H1 (cell line): ENCODE results near the gene FEM1C. TPM values are rescaled to one million over a fixed set of nuclear protein-coding genes. Genes with fewer than 3 reads are reported as not detected.

Experiments used
- CTCF ChIA-PET: fragments of 300-600 bp; sonication (Branson Sonifier 250); formaldehyde crosslinking; loops from one replicate; lab custom pipeline; 2021; ENCODE audit not compliant: partially characterized antibody; lab: Charles Lee
- POLR2A ChIA-PET: fragments of 300-600 bp; sonication (Branson Sonifier 250); formaldehyde crosslinking; loops from one replicate; lab custom pipeline; 2021; ENCODE audit warnings: inconsistent platforms; ENCODE audit not compliant: partially characterized antibody; lab: Charles Lee
- DNase-seq, 2 experiments: peaks; one replicate each; pipeline versions ENCODE4 v3.0.0 to v3.0.0-alpha.2; 2010 to 2022; ENCODE audit warnings: low spot score in 2 of 2, low read depth in 1 of 2, mixed read lengths in 1 of 2
- FAIRE-seq: peaks from 2 replicates; lab custom pipeline; 2011; peaks lifted over from hg19 to GRCh38; lab: Jason Lieb, UNC
- H2AFZ ChIP-seq: 2 replicates; pipeline ENCODE4 v1.8.1; 2012; ENCODE audit warnings: low read length, inconsistent platforms
- H2AK5ac ChIP-seq: 2 replicates; pipeline ENCODE4 v1.6.1; 2013; ENCODE audit warnings: low read depth, low read length
- H2BK120ac ChIP-seq: replicated peaks from 2 replicates; pipeline ENCODE3; 2013; ENCODE audit warnings: low read depth, low read length, inconsistent platforms
- H2BK12ac ChIP-seq: 2 replicates; pipeline ENCODE4 v1.6.1; 2013; ENCODE audit warnings: low read depth, low read length
- H2BK15ac ChIP-seq: 2 replicates; pipeline ENCODE4 v1.6.1; 2013; ENCODE audit warnings: low read length
- H2BK20ac ChIP-seq: 2 replicates; pipeline ENCODE4 v1.6.1; 2013; ENCODE audit warnings: low read length
- H2BK5ac ChIP-seq: 2 replicates; pipeline ENCODE4 v1.6.1; 2013; ENCODE audit warnings: low read depth, low read length
- H3K14ac ChIP-seq: 2 replicates; pipeline ENCODE4 v1.6.1; 2013; ENCODE audit warnings: inconsistent platforms; ENCODE audit not compliant: insufficient read length
- H3K18ac ChIP-seq: 2 replicates; pipeline ENCODE4 v1.6.1; 2013; ENCODE audit warnings: low read length; ENCODE audit errors: extremely low read depth
- H3K23ac ChIP-seq: 2 replicates; pipeline ENCODE4 v1.6.1; 2013; ENCODE audit warnings: inconsistent platforms; ENCODE audit not compliant: insufficient read length
- H3K23me2 ChIP-seq: 2 replicates; pipeline ENCODE4 v1.6.1; 2013; ENCODE audit warnings: low read depth, low read length
- H3K27ac ChIP-seq: 2 replicates; pipeline ENCODE4 v1.6.1; 2011; ENCODE audit warnings: low read depth, low read length, inconsistent platforms
- H3K27me3 ChIP-seq, 4 experiments: replicated peaks in 1 of 4; 1 replicate in 1 of 4; 2 replicates in 3 of 4; pipeline versions ENCODE4 v1.6.1 to v1.8.1; 2011 to 2013; ENCODE audit warnings: low read length in 3 of 4, mild to moderate bottlenecking in 3 of 4, inconsistent platforms in 2 of 4, mixed read lengths in 2 of 4, moderate library complexity in 1 of 4; ENCODE audit not compliant: control insufficient read depth in 3 of 4, insufficient read depth in 3 of 4; ENCODE audit errors: extremely low read depth in 1 of 4
- H3K36me3 ChIP-seq, 4 experiments: 2 replicates each; pipeline versions ENCODE4 v1.6.1 to v1.8.1; 2011 to 2013; ENCODE audit warnings: mild to moderate bottlenecking in 4 of 4, low read length in 3 of 4, moderate library complexity in 2 of 4, control low read depth in 1 of 4, inconsistent platforms in 1 of 4; ENCODE audit not compliant: insufficient read depth in 4 of 4, control insufficient read depth in 2 of 4
- H3K4ac ChIP-seq: replicated peaks from 2 replicates; pipeline ENCODE3; 2013; ENCODE audit warnings: low read length, low read depth, mixed read lengths, inconsistent platforms; ENCODE audit not compliant: insufficient read length
- H3K4me1 ChIP-seq, 4 experiments: replicated peaks in 1 of 4; 1 replicate in 1 of 4; 2 replicates in 3 of 4; pipeline versions ENCODE4 v1.6.1 to v1.8.1; 2011 to 2013; ENCODE audit warnings: low read length in 3 of 4, inconsistent platforms in 2 of 4, mixed read lengths in 1 of 4; ENCODE audit not compliant: insufficient read depth in 4 of 4, control insufficient read depth in 3 of 4
- H3K4me2 ChIP-seq, 2 experiments: 2 replicates each; pipeline versions ENCODE4 v1.6.1 to v1.8.1; 2011 to 2013; ENCODE audit warnings: low read depth in 2 of 2, low read length in 2 of 2, control low read depth in 1 of 2, inconsistent platforms in 1 of 2, mild to moderate bottlenecking in 1 of 2; ENCODE audit not compliant: insufficient read depth in 1 of 2
- H3K4me3 ChIP-seq, 4 experiments: fragments of 200-600, 300-600 bp in 1 of 4; sonication (generic), shearing (Covaris generic), sonication (Bioruptor Twin) in 1 of 4; 2 replicates each; pipeline versions ENCODE4 v1.5.1 to v1.8.1; 2011 to 2016; ENCODE audit warnings: low read length in 4 of 4, low read depth in 3 of 4, control low read depth in 2 of 4, inconsistent platforms in 2 of 4, mild to moderate bottlenecking in 2 of 4, mixed read lengths in 1 of 4, moderate library complexity in 1 of 4; ENCODE audit not compliant: insufficient read depth in 2 of 4; ENCODE audit errors: extremely low read depth in 1 of 4
- H3K56ac ChIP-seq: replicated peaks from 2 replicates; pipeline ENCODE3; 2013; ENCODE audit warnings: low read depth, mild to moderate bottlenecking, mixed read lengths, low read length, inconsistent platforms; ENCODE audit not compliant: insufficient read length
- H3K79me1 ChIP-seq: 2 replicates; pipeline ENCODE4 v1.6.1; 2013; ENCODE audit warnings: low read depth, low read length, control low read depth
- H3K79me2 ChIP-seq, 2 experiments: 2 replicates each; pipeline versions ENCODE4 v1.6.1 to v1.8.1; 2012 to 2013; ENCODE audit warnings: low read length in 2 of 2, mild to moderate bottlenecking in 2 of 2, inconsistent platforms in 1 of 2; ENCODE audit not compliant: insufficient read depth in 2 of 2, control insufficient read depth in 1 of 2
- H3K9ac ChIP-seq, 4 experiments: replicated peaks in 1 of 4; 1 replicate in 1 of 4; 2 replicates in 3 of 4; pipeline versions ENCODE4 v1.6.1 to v1.8.1; 2011 to 2013; ENCODE audit warnings: low read depth in 3 of 4, low read length in 3 of 4, control low read depth in 2 of 4, mild to moderate bottlenecking in 2 of 4, moderate library complexity in 2 of 4, inconsistent platforms in 1 of 4; ENCODE audit errors: extremely low read depth in 1 of 4
- H3K9me3 ChIP-seq, 2 experiments: 2 replicates each; pipeline versions ENCODE4 v1.6.1 to v1.8.1; 2012 to 2013; ENCODE audit warnings: mild to moderate bottlenecking in 2 of 2, moderate library complexity in 2 of 2, control low read depth in 1 of 2, inconsistent platforms in 1 of 2, low read depth in 1 of 2, low read length in 1 of 2, mixed read lengths in 1 of 2; ENCODE audit not compliant: insufficient read depth in 2 of 2
- H4K20me1 ChIP-seq, 2 experiments: replicated peaks in 1 of 2; 2 replicates each; pipeline versions ENCODE3 to v1.8.1; 2011 to 2013; ENCODE audit warnings: inconsistent platforms in 2 of 2, low read length in 2 of 2, mild to moderate bottlenecking in 1 of 2; ENCODE audit not compliant: insufficient read depth in 2 of 2, control insufficient read depth in 1 of 2
- H4K5ac ChIP-seq: 2 replicates; pipeline ENCODE4 v1.6.1; 2013; ENCODE audit warnings: low read length, low read depth, mixed read lengths, inconsistent platforms; ENCODE audit not compliant: insufficient read length
- H4K8ac ChIP-seq: 2 replicates; pipeline ENCODE4 v1.8.0; 2013; ENCODE audit warnings: mild to moderate bottlenecking, moderate library complexity, low read length, inconsistent platforms; ENCODE audit not compliant: insufficient read depth; ENCODE audit errors: extremely low read depth
- H4K91ac ChIP-seq: replicated peaks from 2 replicates; pipeline ENCODE3; 2013; ENCODE audit warnings: low read length, mixed read lengths, inconsistent platforms; ENCODE audit not compliant: insufficient read length
- CTCF ChIP-seq, 3 experiments: IDR thresholded peaks; 1 replicate in 2 of 3; 2 replicates in 1 of 3; pipeline versions ENCODE4 v1.5.1 to v1.6.1; 2011; ENCODE audit warnings: low read length in 3 of 3, mild to moderate bottlenecking in 3 of 3, inconsistent platforms in 2 of 3, low read depth in 1 of 3, moderate library complexity in 1 of 3; ENCODE audit not compliant: insufficient read depth in 1 of 3; ENCODE audit errors: control extremely low read depth in 1 of 3
- RAD21 ChIP-seq, 2 experiments: IDR thresholded peaks in 1 of 2; conservative IDR thresholded peaks in 1 of 2; 2 replicates each; pipeline ENCODE4 v1.6.1; 2011; ENCODE audit warnings: low read depth in 2 of 2, low read length in 2 of 2, improper control_type of control experiment in 1 of 2, inconsistent platforms in 1 of 2, mild to moderate bottlenecking in 1 of 2, moderate library complexity in 1 of 2
- SP4 ChIP-seq: IDR thresholded peaks from 2 replicates; pipeline ENCODE4 v1.6.1; 2012; ENCODE audit warnings: low read length, inconsistent platforms
- SUZ12 ChIP-seq: fragments of 200-600 bp; sonication (generic); IDR thresholded peaks from 2 replicates; pipeline ENCODE4 v1.6.1; 2012; ENCODE audit warnings: mild to moderate bottlenecking, inconsistent platforms, low read length, moderate library complexity, mixed read lengths
- WGBS, 2 experiments: shearing (Covaris generic) in 1 of 2; methylation state at CpG; one replicate each; pipeline versions ENCODE4 v1.1.6 to v1.1.7; 2013 to 2015; ENCODE audit warnings: low lambda C conversion rate in 2 of 2, mixed read lengths in 2 of 2, inconsistent platforms in 1 of 2, low coverage in 1 of 2, missing lambda C conversion rate in 1 of 2; ENCODE audit not compliant: insufficient replicate concordance in 2 of 2, insufficient coverage in 1 of 2, insufficient read length in 1 of 2; ENCODE audit errors: extremely low coverage in 1 of 2, missing lambda C conversion rate in 1 of 2; 5-methylcytosine and 5-hydroxymethylcytosine counted together
- polyA plus RNA-seq, 7 experiments: library from polyadenylated mRNA; depleted of rRNA in 3 of 7; stranded (reverse) in 5 of 7; unstranded in 2 of 7; fragments of >200 nt in 5 of 7; fragments of 200-250 nt in 2 of 7; gene quantifications; 1 replicate in 5 of 7; 2 replicates in 1 of 7; 4 replicates in 1 of 7; pipeline versions ENCODE4 v1.2.1 to v1.2.3, GENCODE V29; 2011 to 2013; ENCODE audit warnings: missing spikeins in 2 of 7, mixed read lengths in 2 of 7
- total RNA-seq: library from RNA; stranded (reverse); fragmentation: NEBNext Ultra II Directional; extraction: Animal tissue kit (Norgen Biotek cat#: 25700); gene quantifications from 2 replicates; pipeline ENCODE4 v1.2.1, GENCODE V29; 2021

Gene FEM1C
- total and polyA plus RNA-seq, 2 of the 8 experiments (the other 6 are each of a cell fraction or from before 2014, with no cell fraction given), result 4.4 to 17.7 TPM

GRCh38 chr5:115571441-115571878, 26.9 kb upstream of the FEM1C start:
- no peak overlapping the region for H2BK15ac ChIP-seq
- H4K20me1 ChIP-seq, result no peaks in the 10 kb centered on the region
- H3K23ac ChIP-seq, result no peak overlapping the region
- H3K9ac ChIP-seq, result no peak overlapping the region
- no peak overlapping the region for H3K18ac ChIP-seq
- H3K79me1 ChIP-seq, result no peaks in the 10 kb centered on the region
- no peaks in the 10 kb centered on the region for H3K27me3 ChIP-seq
- DNase-seq (no peak), FAIRE-seq (no peak)
- H3K36me3 ChIP-seq, result no peaks in the 10 kb centered on the region
- H3K23me2 ChIP-seq, result no peaks in the 10 kb centered on the region
- no peak overlapping the region for H3K14ac ChIP-seq
- POLR2A ChIA-PET, result interaction anchor here (0.7 to 1.2 kb wide), 2 partner anchors 27 to 263 kb away, joined by 3 to 6 read pairs; partner anchors contain the start of gene FEM1C
- H3K56ac ChIP-seq, result no peak overlapping the region
- H3K4me1 ChIP-seq, result no peaks in the 10 kb centered on the region
- TF ChIP-seq CTCF (IDR thresholded peaks at IDR 0.05; ENCODE audit: control extremely low read depth in 1 of 3, insufficient read depth in 1 of 3, low read depth in 1 of 3, low read length in 3 of 3) (peak; percentile 18 to 52 (median 19); a peak in 3 of 4 replicates), SP4 (no peak), SUZ12 (no peak), RAD21 (IDR thresholded peaks at IDR 0.05 in 1 of 2, conservative IDR thresholded peaks at IDR 0.05 in 1 of 2; ENCODE audit: low read depth in 2 of 2, low read length in 2 of 2) (peak in 1 of 2 experiments; percentile 13; a peak in 1 of 4 replicates)
- WGBS, 2 experiments, result 71% methylated on average over 5 of the region's 5 CpGs; no CpG with 5 or more reads in 1 of the 2 experiments
- no peak overlapping the region for H3K27ac ChIP-seq
- no peaks in the 10 kb centered on the region for H3K79me2 ChIP-seq
- H2BK20ac ChIP-seq, result no peak overlapping the region
- no peak overlapping the region for H4K5ac ChIP-seq
- H4K8ac ChIP-seq, result no peak overlapping the region
- CTCF ChIA-PET, result interaction anchor here (0.6 to 9.4 kb wide), 23 partner anchors 10 to 496 kb away, joined by 3 to 138 read pairs (median 3); partner anchors contain the start of gene CCDC112
- H3K4ac ChIP-seq, result no peak overlapping the region
- no peak overlapping the region for H3K4me3 ChIP-seq
- no peak overlapping the region for H3K4me2 ChIP-seq
- H2BK5ac ChIP-seq, result no peak overlapping the region
- no peak overlapping the region for H2BK120ac ChIP-seq
- no peaks in the 10 kb centered on the region for H3K9me3 ChIP-seq
- H4K91ac ChIP-seq, result no peak overlapping the region
- peak overlapping the region; percentile 82 for H2AFZ ChIP-seq
- H2AK5ac ChIP-seq, result no peak overlapping the region
- H2BK12ac ChIP-seq, result no peak overlapping the region
